Iris pigment epithelial cell (primary cell): ENCODE results near the gene MINPP1.

ENCODE experiments used
- DNase-seq: peaks from one replicate; pipeline ENCODE4 v3.0.0-alpha.2; 2011; ENCODE audit warnings: low read depth

MINPP1 gene

DNA sequence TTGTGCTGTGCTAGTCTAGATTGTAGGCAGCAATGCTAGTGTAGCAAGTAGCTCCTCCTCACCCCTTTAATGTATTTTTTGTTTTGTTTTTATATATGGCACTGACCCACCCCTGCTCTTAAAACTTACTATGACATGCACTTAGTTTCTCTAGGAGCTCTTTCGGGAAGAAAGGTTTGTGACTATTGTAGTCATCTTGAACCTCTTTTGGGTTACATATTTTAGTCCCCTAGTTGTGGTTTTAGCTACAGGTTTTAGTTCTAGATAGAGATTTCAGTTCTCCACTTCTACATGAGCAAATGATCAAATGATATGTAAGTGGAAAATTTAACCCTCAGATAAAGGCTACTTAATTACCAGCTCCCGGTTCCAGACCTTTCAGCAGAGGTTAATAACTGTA lies 14.9 kb downstream of the MINPP1 start:
- DNase-seq = no peak

DNA sequence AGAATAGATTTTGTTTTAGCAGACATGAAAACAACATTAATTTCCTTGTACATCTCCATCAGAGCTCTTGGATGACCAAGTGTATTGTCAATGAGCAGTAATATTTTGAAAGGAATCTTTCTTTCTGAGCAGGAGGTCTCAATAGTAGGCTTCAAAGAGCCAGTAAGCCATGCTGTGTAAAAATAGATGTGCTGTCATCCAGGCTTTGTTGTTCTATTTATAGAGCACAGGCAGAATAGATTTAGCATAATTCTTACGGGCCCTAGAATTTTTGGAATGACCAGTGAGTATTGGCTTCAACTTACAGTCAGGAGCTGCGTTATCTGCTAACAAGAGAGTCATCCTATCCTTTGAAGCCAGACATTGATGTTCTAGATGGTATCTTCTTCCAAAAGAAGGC lies 19.0 kb downstream of the MINPP1 start:
- DNase-seq = no peak

DNA sequence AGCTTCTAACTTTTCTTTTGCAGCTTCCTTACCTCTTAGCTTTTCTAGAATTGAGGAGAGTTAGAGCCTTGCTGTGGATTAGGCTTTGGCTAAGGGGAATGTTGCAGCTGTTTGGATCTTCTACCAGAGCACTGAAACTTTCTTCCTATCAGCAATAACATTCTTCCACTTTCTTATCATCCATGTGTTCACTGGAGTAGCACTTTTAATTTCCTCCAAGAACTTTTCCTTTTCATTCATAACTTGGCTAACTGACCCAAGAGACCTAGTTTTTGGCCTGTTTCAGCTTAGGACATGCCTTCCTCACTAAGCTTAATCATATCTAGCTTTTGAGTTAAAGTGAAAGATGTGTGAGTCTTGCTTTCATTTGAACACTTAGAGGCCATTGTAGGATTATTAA lies 19.6 kb downstream of the MINPP1 start:
- DNase-seq = no peak

DNA sequence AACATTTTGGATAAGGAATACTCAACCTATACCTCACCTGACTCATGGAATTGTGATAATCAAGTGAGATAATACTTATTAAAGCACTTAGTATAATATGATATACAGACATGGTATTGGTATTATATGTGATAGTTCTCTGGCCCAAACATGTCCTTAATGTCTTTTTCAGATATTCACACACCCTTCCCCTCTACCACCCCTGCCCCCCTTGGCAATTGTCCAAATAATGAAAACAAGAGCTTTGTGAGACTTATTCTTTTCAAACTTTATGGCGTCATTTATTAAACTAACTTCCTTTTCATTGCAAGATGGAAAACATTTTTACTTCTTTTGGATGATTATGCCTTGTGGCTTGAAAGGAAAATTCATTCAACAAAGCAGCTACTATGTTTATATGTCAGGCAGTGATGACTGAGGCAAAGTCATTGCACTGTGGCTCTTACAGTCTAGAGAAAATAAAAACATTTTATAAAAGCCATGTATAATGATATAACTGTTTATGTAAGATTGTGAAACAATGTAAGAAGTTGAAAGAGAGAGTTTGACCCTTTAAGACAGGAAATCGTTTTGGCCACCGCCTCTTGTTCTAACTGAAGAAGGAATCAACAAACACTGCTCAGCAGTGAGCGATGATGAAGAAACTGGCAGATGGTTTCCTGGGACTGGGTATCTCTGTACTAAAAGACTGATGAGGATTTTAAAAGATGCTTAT lies 27.4 kb downstream of the MINPP1 start:
- DNase-seq = peak; percentile 95

DNA sequence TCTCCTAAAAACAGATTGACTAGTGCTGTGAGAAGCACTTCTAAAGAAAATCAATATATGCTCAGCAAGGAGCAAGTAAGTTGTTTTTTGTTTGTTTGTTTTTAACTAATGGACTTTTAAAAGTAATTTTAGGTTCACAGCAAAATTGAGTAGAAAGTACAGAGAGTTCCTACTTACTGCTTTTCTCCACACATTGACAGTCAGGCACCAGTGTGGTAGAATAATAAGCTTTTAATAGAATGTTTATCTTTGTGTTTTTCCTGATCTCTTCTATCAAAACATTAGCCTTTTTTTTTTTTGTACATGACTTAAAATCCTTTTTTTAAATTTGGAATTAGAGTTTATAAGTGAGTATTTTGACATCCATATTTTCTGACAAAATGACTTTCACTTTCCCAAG lies 28.0 kb downstream of the MINPP1 start:
- no peak for DNase-seq

DNA sequence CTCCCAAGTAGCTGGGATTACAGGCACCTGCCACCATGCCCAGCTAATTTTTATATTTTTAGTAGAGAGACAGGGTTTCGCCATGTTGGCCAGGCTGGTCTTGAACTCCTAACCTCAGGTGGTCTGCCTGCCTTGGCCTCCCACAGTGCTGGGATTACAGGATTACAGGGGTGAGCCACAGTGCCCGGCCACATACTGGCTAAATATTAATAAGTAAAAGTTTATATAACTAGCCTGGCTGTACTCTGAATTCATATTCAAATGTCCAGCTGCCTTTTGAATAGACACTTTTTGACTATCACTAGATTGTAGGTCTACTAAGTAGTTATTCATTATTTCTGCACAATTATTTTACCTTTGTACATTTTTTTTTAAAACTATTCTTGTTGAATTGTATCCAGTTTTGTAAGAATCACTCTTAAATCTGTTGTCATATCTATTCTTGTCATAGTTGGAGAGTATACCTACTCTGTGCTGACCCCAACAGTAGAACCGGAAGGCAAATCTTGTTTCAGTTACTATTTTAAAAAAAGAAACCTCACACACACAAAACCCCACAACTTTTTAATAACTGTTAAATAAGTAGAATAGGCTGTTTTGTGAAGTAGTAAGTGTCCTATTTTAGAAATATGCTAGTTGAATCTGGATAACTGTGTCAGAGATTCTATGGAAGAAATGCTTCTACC lies 29.6 kb downstream of the MINPP1 start:
- no peak for DNase-seq

DNA sequence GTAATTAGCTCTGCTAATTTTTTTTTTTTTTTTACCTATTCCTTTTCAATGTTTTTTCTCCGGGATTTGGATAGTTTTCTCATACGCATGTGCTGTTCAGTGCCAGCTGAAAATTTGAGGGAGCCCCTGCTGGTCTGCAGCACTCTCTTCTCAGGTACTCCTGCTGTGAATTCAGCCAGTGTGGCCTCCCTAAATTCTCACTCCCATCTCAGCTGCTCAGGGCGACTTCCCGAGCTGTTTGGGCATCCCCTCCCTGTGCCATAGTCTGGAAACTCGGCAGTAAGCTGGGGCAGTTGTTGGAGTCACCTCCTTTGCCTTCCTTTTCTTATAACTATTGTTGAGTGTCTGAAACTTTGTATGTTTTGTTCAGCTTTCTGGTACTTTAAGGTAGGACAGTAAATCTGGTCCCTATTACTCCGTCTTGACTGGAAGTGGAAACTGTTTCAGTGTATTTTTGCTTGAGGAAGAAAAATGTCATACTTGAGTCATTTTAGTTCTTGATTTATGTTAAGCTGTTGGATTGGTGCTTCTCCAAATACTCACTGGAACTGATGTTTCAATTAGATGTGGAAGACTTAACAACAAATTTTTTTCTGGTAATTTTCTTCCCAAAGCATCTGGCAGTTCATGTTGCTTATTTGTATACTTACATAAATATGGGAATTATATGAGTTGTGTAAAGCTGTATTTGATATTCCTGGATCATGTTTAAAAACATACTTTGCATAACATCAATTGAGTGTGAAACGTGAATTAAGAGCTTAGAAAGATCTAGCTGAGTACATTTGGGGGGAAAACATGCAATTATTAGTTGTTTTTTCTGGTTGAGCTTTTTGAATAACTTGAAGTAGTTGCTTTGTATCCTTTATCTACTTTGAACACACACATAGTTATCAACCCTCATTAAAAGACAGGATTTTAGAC lies 33.7 kb downstream of the MINPP1 start:
- no peak for DNase-seq

DNA sequence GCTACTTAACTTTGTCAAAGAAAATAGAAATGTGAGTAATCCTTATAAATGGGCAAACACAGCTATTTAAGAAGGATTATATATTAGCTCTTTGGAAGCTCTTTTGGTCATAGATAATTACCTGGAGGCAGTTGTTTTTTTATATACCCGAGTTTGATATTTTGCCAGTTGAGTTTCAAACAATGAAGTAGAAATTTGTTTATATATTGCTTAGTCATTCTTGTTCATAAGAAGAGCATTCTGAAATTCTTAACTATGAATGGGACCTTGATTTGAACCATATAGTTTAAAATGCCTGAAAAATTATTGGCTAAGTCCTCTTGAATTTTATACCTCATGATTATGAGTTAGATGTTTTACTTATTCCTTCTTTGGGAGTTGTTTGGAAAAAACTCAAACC lies 36.4 kb downstream of the MINPP1 start:
- DNase-seq = peak; percentile 75

DNA sequence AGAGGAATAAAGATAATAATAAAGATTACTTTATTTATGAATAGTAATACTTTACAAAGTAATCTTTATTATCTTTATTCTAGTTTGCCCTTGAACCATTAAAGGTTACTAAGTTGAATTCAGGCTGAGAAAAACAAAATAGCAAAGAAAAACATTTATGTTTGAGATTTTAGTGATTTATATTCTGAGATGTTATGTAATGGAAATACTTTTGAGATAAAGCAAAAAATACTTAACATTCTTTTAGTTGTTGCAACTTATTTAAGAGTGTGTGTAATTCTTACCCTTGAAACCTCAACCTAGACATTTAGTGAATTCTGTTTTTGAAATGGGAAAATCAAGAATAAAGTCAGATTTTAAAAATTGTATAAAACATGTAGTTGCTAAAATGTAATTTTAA lies 40.0 kb downstream of the MINPP1 start:
- DNase-seq = peak; percentile 50

DNA sequence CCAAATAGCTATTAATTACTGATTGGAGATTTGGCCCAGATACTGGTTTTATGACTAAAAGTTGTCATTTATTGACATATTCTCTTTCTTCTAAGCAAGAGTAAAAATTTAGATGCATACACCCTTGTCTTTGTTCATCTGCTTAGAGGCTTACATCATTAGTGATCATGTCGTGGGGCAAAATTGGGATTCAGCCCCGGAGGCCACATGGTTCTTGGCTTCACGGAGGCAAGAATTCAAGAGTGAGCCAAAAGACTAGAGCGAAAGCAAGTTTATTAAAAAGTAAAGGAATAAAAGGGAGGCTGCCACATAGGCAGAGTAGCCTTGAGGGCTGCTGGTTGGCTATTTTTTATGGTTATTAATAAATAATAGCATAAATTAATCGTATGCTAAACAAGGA lies 41.1 kb downstream of the MINPP1 start:
- DNase-seq = no peak

DNA sequence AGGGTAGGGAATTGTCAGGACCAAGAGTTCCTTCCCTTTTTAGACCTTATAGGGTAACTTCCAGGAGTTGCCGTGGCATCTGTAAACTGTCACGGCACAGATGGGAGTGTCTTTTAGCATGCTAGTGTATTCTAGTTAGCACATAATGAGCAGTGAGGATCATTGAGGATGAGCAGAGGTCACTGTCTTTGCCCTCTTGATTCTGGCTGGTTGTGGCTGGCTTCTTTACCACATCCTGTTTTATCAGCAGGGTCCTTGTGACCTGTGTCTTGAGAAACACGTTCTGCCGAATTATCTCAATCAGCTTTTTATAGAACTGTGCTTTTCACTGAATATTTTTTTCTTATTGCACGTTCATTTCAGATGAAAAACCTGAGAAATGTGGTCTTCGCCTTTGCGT lies 41.5 kb downstream of the MINPP1 start:
- peak; percentile 67 for DNase-seq

DNA sequence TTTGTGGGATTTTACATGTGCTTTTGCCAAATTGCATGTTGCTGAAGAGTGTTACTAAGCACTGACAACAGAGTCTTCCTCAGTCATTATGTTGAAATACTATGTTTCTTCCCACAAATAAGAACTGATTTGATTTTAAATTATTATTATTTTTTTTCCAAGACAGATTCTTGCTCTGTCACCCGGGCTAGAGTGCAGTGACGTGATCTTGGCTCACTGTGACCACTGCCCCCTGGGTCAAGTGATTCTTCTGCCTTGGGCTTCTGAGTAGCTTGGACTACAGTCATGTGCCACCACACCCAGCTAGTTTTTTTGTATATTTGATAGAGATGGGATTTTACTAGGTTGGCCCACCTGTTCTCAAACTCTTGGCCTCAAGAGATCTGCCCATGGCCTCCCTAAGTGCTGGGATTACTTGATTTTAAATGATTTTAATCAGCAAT lies 42.3 kb downstream of the MINPP1 start:
- DNase-seq = peak; percentile 51

DNA sequence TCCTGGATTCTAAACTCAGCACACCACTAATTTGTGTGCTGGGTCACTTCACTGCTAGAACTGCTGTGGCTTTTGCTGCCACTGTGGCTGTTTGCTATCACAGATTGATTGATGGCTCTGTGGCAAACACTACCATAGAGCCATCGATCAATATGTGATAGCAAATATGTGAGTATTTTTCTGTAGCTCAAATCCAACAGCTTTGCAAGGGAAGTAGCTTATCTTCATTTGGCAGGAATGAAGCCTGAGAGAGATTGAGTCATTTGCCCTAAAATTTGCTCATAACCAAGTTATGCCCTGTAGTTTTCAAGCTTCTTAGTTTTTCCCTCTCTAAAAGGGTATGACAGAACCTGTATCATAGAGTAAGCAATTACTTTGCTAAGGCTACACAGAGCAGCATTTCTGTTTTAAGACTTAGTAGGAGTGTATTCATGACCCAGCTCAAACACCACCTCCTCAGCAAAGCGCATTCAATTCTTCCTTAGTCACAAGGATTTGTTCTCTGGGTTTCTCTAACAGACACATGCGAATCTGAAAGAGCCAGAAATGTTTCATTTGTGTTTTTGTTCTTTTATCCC lies 43.1 kb downstream of the MINPP1 start:
- peak; percentile 90 for DNase-seq

DNA sequence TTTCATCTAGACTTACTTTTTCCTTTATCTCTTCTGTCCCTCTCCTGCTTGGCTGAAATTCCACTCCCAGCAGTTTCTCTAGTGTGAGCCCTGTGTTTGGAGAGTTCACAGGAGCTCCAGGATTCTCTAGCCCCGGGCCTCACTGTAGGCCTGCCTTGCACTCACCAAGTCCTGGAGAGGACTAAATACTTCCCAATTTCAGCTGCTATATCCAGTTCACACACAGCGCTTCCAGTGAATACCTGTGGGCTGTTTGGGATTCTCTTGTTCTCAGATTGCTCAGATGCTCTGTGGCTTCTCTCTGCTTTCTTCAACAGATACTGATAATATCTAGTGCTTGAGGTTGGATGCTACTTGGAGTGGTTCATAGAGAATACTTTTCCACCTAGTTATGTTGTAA lies 46.0 kb downstream of the MINPP1 start:
- no peak for DNase-seq

DNA sequence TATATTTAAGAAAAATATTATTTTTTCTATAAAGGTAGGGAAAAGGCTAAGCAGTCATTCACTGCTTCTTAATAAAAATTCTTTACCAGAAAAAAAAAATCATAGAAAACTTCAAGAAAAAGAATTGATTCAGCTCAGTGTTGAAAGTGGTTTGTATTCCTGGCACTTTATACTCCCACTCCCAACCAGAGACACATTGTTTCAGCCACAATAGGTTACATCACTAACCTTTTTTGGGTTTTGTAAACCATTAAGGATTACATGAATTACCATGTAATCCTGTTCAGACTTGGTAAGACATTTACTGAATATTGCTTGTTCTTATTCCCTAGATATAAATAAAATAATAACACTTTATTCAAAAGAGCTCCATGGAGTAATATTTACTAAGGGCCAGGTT lies 46.6 kb downstream of the MINPP1 start:
- peak; percentile 42 for DNase-seq

DNA sequence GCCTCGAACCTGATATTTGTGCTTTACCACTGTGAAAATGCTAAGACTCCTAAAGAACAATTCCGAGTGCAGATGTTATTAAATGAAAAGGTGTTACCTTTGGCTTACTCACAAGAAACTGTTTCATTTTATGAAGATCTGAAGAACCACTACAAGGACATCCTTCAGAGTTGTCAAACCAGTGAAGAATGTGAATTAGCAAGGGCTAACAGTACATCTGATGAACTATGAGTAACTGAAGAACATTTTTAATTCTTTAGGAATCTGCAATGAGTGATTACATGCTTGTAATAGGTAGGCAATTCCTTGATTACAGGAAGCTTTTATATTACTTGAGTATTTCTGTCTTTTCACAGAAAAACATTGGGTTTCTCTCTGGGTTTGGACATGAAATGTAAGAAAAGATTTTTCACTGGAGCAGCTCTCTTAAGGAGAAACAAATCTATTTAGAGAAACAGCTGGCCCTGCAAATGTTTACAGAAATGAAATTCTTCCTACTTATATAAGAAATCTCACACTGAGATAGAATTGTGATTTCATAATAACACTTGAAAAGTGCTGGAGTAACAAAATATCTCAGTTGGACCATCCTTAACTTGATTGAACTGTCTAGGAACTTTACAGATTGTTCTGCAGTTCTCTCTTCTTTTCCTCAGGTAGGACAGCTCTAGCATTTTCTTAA lies 47.7 kb downstream of the MINPP1 start:
- peak; percentile 48 for DNase-seq

DNA sequence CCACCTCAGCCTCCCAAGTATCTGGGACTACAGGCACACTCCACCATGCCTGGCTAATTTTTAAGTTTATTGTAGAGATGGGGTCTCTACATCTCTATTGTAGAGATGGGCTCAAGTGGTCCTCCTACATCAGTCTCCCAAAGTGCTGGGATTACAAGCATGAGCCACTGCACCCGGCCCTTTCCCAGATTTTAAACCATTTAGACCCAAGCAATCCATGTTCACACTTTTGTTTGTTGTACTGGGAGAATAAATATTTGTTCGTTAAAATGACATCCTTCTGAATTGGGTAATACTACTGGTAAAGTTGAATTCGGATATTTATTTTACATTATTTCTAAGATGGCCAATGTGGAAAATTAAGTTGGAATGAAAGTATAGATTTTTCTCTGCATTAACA lies 52.7 kb downstream of the MINPP1 start:
- DNase-seq = no peak

DNA sequence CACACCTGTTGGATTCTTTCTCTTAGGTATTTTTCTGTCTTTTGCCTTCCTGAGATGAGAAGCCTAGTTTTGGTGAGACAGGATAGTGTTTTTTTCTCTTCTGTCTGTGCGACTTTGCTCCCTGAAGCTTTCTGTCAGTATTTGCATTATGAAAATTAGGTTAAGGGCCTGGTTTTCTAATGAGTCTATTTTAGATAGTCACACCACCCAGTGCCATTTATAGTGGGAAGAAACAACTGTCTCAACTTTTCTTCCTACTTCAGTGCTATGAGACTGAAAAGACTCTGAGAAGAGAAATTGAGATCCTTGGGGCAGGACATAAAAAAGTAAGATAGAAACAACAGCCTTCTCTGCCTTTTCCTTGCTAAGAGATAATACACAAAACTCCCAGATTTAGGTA lies 53.6 kb downstream of the MINPP1 start:
- DNase-seq = no peak

DNA sequence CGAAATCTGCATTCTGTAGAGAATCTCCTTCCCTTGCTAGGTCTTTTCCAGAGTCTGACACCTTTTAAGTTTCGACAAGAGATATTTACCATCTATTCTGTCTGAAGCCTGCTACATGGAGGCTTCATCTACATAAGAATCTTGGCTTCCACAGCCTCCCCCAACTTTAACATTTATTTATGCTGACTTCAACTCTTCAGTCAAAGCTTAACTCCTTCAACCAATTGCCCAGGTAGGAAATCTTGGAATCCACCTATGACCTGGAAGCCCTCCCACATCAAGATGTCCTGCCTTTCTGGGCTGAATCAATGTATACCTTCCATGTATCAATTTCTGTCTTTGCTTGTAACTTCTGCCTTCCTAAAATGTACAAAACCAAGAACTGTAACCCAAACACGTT lies 54.7 kb downstream of the MINPP1 start:
- no peak for DNase-seq

DNA sequence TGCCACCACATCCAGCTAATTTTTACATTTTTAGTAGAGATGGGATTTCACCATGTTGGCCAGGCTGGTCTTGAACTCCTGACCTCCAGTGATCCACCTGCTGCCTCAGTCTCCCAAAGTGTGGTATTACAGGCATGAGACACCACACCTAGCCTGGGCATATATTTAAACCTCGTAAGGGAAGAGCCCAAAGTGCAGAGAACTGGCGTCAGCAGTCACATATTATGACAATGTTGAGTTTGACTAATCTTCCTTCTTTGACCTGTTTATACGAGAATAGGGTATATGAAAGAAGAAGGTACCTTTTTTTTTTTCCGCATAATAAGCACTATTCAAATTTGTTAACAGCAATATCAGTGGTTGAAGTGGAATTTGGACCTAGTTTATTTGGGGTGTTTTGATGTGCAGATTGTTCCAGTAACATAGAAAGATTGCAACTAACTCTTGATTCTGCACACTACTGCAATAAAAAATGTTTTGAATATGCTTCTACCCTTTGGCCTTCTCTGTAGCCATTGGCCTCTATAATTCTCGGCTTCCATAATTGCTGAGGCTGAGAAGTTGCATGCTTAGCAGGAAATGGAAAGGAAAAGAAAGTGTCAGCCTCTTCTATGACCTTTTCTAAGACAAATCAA lies 55.9 kb downstream of the MINPP1 start:
- DNase-seq = no peak

DNA sequence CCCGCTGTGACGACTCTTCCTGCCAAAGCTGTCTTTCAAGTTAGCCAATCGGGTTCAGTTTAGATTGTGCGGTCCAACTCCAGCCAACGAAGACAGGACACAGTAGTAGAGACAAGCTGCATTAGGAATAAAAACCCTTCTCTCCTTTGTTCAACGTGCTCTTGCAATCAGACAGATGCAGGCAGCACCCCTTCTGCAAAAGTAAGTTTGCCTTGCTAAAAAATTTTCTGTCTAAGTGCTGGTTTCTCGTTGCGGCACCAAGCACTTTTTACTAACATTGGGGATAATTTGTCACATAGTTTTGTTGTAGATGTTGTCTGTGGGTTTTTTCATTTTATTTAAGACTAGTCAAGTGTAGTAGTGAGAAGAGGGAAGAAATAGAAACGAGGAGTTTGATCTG lies 58.1 kb downstream of the MINPP1 start:
- no peak for DNase-seq
